ENCODE data around the gene REEP6. TPM values are rescaled to one million over a fixed set of nuclear protein-coding genes. Genes with fewer than 3 reads are reported as not detected.

Gene REEP6
- total and polyA plus RNA-seq, 11 donors = 1.9 to 6.0 (median 3.6) TPM

GRCh38 chr19:1507763-1508506 lies 17.0 kb downstream of the REEP6 start:
- intact Hi-C loops (cut with DNase I) = no loop called here
- peak overlapping the region; percentile 1 to 90 (median 84) for H3K27ac ChIP-seq
- H3K4me3 ChIP-seq = peak overlapping the region in 10 of 12 donors; percentile 24 to 59 (median 46)
- 1 to 3% (median 2%) methylated on average over 12 to 46 of the region's 46 CpGs for WGBS, 4 donors
- peaks cover 0 to 29% (median 4%) of the 10 kb centered on the region in 9 donors for H3K27me3 ChIP-seq
- H3K9me3 ChIP-seq = peaks cover 0 to 6% (median 0%) of the 10 kb centered on the region in 12 donors
- ATAC-seq (peak; percentile 88 to 91 (median 90)), DNase-seq (peak; percentile 92 to 96 (median 93))
- H3K4me1 ChIP-seq = peaks cover 0 to 60% (median 20%) of the 10 kb centered on the region in 12 donors
- H3K36me3 ChIP-seq = peaks cover 0 to 13% (median 5%) of the 10 kb centered on the region in 9 donors
- TF ChIP-seq POLR2A (IDR thresholded peaks at IDR 0.05) = no peak
- TF ChIP-seq, protein P1, sequence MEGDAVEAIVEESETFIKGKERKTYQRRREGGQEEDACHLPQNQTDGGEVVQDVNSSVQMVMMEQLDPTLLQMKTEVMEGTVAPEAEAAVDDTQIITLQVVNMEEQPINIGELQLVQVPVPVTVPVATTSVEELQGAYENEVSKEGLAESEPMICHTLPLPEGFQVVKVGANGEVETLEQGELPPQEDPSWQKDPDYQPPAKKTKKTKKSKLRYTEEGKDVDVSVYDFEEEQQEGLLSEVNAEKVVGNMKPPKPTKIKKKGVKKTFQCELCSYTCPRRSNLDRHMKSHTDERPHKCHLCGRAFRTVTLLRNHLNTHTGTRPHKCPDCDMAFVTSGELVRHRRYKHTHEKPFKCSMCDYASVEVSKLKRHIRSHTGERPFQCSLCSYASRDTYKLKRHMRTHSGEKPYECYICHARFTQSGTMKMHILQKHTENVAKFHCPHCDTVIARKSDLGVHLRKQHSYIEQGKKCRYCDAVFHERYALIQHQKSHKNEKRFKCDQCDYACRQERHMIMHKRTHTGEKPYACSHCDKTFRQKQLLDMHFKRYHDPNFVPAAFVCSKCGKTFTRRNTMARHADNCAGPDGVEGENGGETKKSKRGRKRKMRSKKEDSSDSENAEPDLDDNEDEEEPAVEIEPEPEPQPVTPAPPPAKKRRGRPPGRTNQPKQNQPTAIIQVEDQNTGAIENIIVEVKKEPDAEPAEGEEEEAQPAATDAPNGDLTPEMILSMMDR (IDR thresholded peaks at IDR 0.05) = no peak

DNA sequence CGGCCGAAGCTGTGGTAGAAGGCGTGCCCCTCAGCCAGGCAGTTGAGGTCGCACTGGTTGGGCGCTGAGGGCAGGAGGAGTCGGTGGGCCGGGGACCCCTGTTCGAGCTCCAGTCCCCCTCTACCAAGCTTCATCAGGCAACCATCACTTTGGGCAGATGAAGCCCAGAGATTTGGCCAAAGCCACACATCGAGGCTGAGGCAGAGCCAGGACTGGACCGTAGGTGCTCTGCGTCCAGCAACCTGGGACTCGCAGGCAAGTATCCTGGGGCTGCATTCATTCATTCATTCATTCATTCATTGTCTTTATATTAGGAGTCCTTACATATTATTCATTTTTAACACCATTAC lies 17.5 kb downstream of the REEP6 start:
- H3K27ac ChIP-seq = peak overlapping the region in 8 of 12 donors; percentile 1 to 90 (median 88)
- H3K9me3 ChIP-seq = peaks cover 0 to 6% (median 0%) of the 10 kb centered on the region in 12 donors
- DNase-seq (no peak), ATAC-seq (no peak)
- TF ChIP-seq, protein P1 (IDR thresholded peaks at IDR 0.05) = no peak
- no peak for TF ChIP-seq POLR2A (IDR thresholded peaks at IDR 0.05)
- 40 to 43% (median 42%) methylated on average over 8 to 12 of the region's 12 CpGs for WGBS, 4 donors
- peak overlapping the region in 9 of 12 donors; percentile 4 to 59 (median 45) for H3K4me3 ChIP-seq
- H3K36me3 ChIP-seq = peaks cover 0 to 13% (median 5%) of the 10 kb centered on the region in 9 donors
- peaks cover 0 to 60% (median 16%) of the 10 kb centered on the region in 12 donors for H3K4me1 ChIP-seq
- intact Hi-C loops (cut with DNase I) = no loop called here
- H3K27me3 ChIP-seq = peaks cover 0 to 26% (median 4%) of the 10 kb centered on the region in 9 donors

DNA sequence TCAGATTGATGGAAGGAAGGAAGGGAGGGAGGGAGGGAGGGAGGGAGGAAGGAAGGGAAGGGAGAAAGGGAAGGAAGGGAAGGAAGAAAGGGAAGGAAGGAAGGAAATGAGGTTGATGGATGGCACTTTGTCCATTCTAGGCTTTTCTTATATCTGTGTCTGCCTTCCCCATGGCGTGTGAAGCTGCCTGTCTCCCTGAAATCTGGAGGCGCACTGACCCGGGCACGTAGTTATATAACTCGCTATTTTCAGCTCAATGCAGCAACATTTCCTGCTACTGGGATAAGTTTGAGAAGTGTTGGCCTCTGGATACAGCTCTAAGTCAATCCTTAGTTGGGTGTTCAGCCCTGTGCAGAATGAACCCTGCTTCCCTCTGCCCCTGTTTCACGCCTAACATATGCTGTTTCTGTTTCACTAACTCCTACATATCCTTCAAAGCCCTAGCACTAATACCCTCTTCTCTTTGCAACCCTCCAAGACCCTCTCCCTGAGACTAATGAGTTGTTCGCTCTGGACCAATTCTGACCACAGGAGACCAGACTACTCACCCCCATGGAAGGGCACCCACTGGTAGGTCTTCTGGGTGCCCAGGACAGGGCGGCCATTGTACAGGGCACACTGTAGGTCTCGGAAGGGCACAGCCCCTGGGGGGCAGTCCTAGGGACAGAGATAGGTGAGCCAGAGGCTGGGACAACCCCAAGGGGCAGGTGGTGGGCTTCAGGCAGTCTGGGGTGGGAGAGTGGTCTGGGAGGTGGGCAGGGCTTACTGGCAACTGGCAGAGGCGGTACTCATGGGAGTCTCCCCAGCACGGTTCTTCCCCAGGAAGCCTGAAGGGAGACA lies 18.8 kb downstream of the REEP6 start:
- H3K36me3 ChIP-seq = peaks cover 0 to 13% (median 5%) of the 10 kb centered on the region in 9 donors
- TF ChIP-seq, protein P1 (IDR thresholded peaks at IDR 0.05) = no peak
- no peak for TF ChIP-seq POLR2A (IDR thresholded peaks at IDR 0.05)
- intact Hi-C loops (cut with DNase I) = loop anchor here in 2 of 10 donors (5.0 to 10.0 kb wide), 2 partner anchors 63 to 235 kb away; partner anchors contain the start of gene FAM174C (in 1 of the 2)
- H3K27me3 ChIP-seq = peaks cover 0 to 32% (median 5%) of the 10 kb centered on the region in 9 donors
- peaks cover 0 to 59% (median 15%) of the 10 kb centered on the region in 12 donors for H3K4me1 ChIP-seq
- H3K9me3 ChIP-seq = peaks cover 0 to 6% (median 0%) of the 10 kb centered on the region in 12 donors
- DNase-seq (no peak), ATAC-seq (no peak)
- WGBS, 4 donors = 49 to 66% (median 52%) methylated on average over 11 of the region's 11 CpGs
- peak overlapping the region in 3 of 12 donors; percentile 24 to 26 (median 24) for H3K27ac ChIP-seq
- H3K4me3 ChIP-seq = no peak overlapping the region
